B cell (primary cell): ENCODE data around the gene HTR4. TPM values are rescaled to one million over a fixed set of nuclear protein-coding genes. Genes with fewer than 3 reads are reported as not detected.

ENCODE experiments used
- ATAC-seq: fragments of 200-7000 bp; cut with Tn5 transposase; one replicate; pipeline ENCODE4 v1.10.0; 2021; ENCODE audit warnings: low read depth, mild to moderate bottlenecking, moderate number of reproducible peaks, moderate library complexity
- CTCF ChIA-PET: fragments of 350-600 bp; sonication (Branson Sonifier 250); formaldehyde crosslinking; loops from one replicate; lab custom pipeline; 2021; ENCODE audit warnings: antibody characterized with exemption, inconsistent platforms; lab: Charles Lee
- POLR2A ChIA-PET: fragments of 350-600 bp; sonication (Branson Sonifier 250); formaldehyde crosslinking; loops from one replicate; lab custom pipeline; 2021; ENCODE audit warnings: antibody characterized with exemption; lab: Charles Lee
- DNase-seq: peaks from one replicate; pipeline ENCODE4 v3.0.0; 2013
- H2AFZ ChIP-seq: 2 replicates; pipeline ENCODE4 v1.6.1; 2012; ENCODE audit warnings: mild to moderate bottlenecking, low read depth, low read length; ENCODE audit not compliant: insufficient read depth, poor library complexity, severe bottlenecking
- H3K27ac ChIP-seq, 2 donors: 1 replicate in 1 of 2; 2 replicates in 1 of 2; pipeline ENCODE4 v1.5.1; 2012 to 2013; ENCODE audit warnings: low read length in 2 of 2, mild to moderate bottlenecking in 2 of 2, moderate library complexity in 1 of 2
- H3K27me3 ChIP-seq, 4 experiments: fragments of 200-600 bp in 1 of 4; sonication (generic) in 1 of 4; replicated peaks in 1 of 4; 1 replicate in 2 of 4; 2 replicates in 2 of 4; pipeline versions ENCODE4 v1.6.1 to v1.7.0; 2013 to 2016; ENCODE audit warnings: low read length in 3 of 4, mild to moderate bottlenecking in 2 of 4, mixed read lengths in 1 of 4, moderate library complexity in 1 of 4; ENCODE audit not compliant: insufficient read depth in 4 of 4, control insufficient read depth in 3 of 4; ENCODE audit errors: control extremely low read depth in 1 of 4
- H3K36me3 ChIP-seq, 2 experiments: replicated peaks in 1 of 2; 1 replicate in 1 of 2; 2 replicates in 1 of 2; pipeline versions ENCODE4 v1.6.1 to v1.7.1; 2013; ENCODE audit warnings: low read length in 1 of 2; ENCODE audit not compliant: insufficient read depth in 2 of 2, control insufficient read depth in 1 of 2; ENCODE audit errors: control extremely low read depth in 1 of 2, extremely low read depth in 1 of 2
- H3K4me1 ChIP-seq, 2 donors: fragments of 200-600 bp in 1 of 2; sonication (generic) in 1 of 2; 1 replicate in 1 of 2; 2 replicates in 1 of 2; pipeline versions ENCODE4 v1.5.1 to v1.6.1; 2013 to 2017; ENCODE audit warnings: low read length in 2 of 2; ENCODE audit not compliant: control insufficient read depth in 2 of 2, insufficient read depth in 2 of 2
- H3K4me2 ChIP-seq: replicated peaks from 2 replicates; pipeline ENCODE3; 2012; ENCODE audit warnings: mild to moderate bottlenecking, low read depth, low read length; ENCODE audit not compliant: poor library complexity, severe bottlenecking
- H3K4me3 ChIP-seq, 5 experiments: fragments of 200-600 bp in 1 of 5; sonication (generic) in 1 of 5; 1 replicate in 3 of 5; 2 replicates in 2 of 5; pipeline versions ENCODE4 v1.5.1 to v1.7.0; 2011 to 2016; ENCODE audit warnings: low read length in 4 of 5, mild to moderate bottlenecking in 4 of 5, low read depth in 2 of 5, control low read depth in 1 of 5, moderate library complexity in 1 of 5; ENCODE audit not compliant: insufficient read depth in 1 of 5; ENCODE audit errors: control extremely low read depth in 1 of 5, extremely low read depth in 1 of 5
- H3K79me2 ChIP-seq: fragments of 200-600 bp; sonication (generic); one replicate; pipeline ENCODE4 v1.6.0; 2016; ENCODE audit warnings: low read length; ENCODE audit not compliant: control insufficient read depth, insufficient read depth
- H3K9ac ChIP-seq: fragments of 200-600 bp; sonication (generic); 2 replicates; pipeline ENCODE4 v1.6.1; 2017; ENCODE audit warnings: mild to moderate bottlenecking, low read length, moderate library complexity
- H3K9me3 ChIP-seq, 3 donors: one replicate each; pipeline versions ENCODE4 v1.6.1 to v1.7.1; 2013; ENCODE audit warnings: low read length in 2 of 3; ENCODE audit not compliant: control insufficient read depth in 2 of 3, insufficient read depth in 1 of 3; ENCODE audit errors: control extremely low read depth in 1 of 3
- H4K20me1 ChIP-seq: 2 replicates; pipeline ENCODE4 v1.6.0; 2012; ENCODE audit warnings: mild to moderate bottlenecking, low read length; ENCODE audit not compliant: insufficient read depth, control insufficient read depth, poor library complexity, severe bottlenecking
- H3K27ac Mint-ChIP-seq: one replicate; pipeline ENCODE4 v1.8.0; 2021; ENCODE audit warnings: mixed read lengths
- H3K27me3 Mint-ChIP-seq: one replicate; pipeline ENCODE4 v1.8.0; 2021; ENCODE audit warnings: mixed read lengths
- H3K4me1 Mint-ChIP-seq: one replicate; pipeline ENCODE4 v1.8.0; 2021; ENCODE audit warnings: mixed read lengths
- H3K4me3 Mint-ChIP-seq: one replicate; pipeline ENCODE4 v1.8.0; 2021; ENCODE audit warnings: mixed read lengths
- H3K9me3 Mint-ChIP-seq: one replicate; pipeline ENCODE4 v1.8.0; 2022; ENCODE audit warnings: mixed read lengths; ENCODE audit not compliant: insufficient read depth
- CTCF ChIP-seq: fragments of 200-600 bp; IDR thresholded peaks from one replicate; pipeline ENCODE4 v1.8.0; 2022; ENCODE audit warnings: antibody characterized with exemption, mild to moderate bottlenecking
- EZH2 ChIP-seq: IDR thresholded peaks from 2 replicates; pipeline ENCODE4 v1.6.1; 2012; ENCODE audit warnings: borderline replicate concordance, low read depth, mild to moderate bottlenecking, moderate library complexity, low read length; ENCODE audit not compliant: insufficient read depth, poor library complexity, severe bottlenecking
- WGBS: methylation state at CpG from one replicate; pipeline ENCODE4 v1.1.5; 2013; ENCODE audit warnings: missing lambda C conversion rate; ENCODE audit not compliant: insufficient coverage; 5-methylcytosine and 5-hydroxymethylcytosine counted together
- intact Hi-C: fragments of 100-400 bp; cut with micrococcal nuclease; formaldehyde crosslinking; loops from one replicate; pipeline ENCODE4 v1.10.0; 2022
- polyA plus RNA-seq: library from polyadenylated mRNA; depleted of rRNA; stranded (reverse); fragments of >200 nt; gene quantifications from 2 replicates; pipeline ENCODE4 v1.2.3, GENCODE V29; 2012
- total RNA-seq, 2 donors: library from RNA; stranded (reverse); fragments of 120-200 nt in 1 of 2; gene quantifications; 1 replicate in 1 of 2; 2 replicates in 1 of 2; pipeline versions ENCODE4 v1.2.3 to v1.2.4, GENCODE V29; 2013 to 2022

Gene HTR4
- total and polyA plus RNA-seq, 2 donors (not counting 1 experiment from before 2014, with no cell fraction given), result not detected

GRCh38 chr5:148486456-148486855 lies 167.9 kb downstream of the HTR4 start:
- CTCF ChIA-PET, result no interaction called here
- intact Hi-C loops, result no loop called here
- Histone ChIP-seq H3K4me2 (no peak overlapping the region), H2AFZ (no peak overlapping the region), H3K4me3 (no peak overlapping the region), H3K9me3 (no peaks in the 10 kb centered on the region), H3K79me2 (no peaks in the 10 kb centered on the region), H3K27me3 (peaks cover 0 to 17% (median 10%) of the 10 kb centered on the region in 4 experiments), H3K36me3 (no peaks in the 10 kb centered on the region), H4K20me1 (no peaks in the 10 kb centered on the region), H3K27ac (no peak overlapping the region), H3K4me1 (peaks cover 0 to 5% of the 10 kb centered on the region in 2 donors), H3K9ac (no peak overlapping the region)
- ATAC-seq, result no peak
- no peak for DNase-seq
- Mint-ChIP-seq H3K4me3 (no peak overlapping the region), H3K27me3 (peaks cover 43% of the 10 kb centered on the region), H3K9me3 (no peaks in the 10 kb centered on the region), H3K27ac (no peak overlapping the region), H3K4me1 (peaks cover 3% of the 10 kb centered on the region)
- 80% methylated on average over 1 of the region's 3 CpGs for WGBS
- TF ChIP-seq EZH2, result no peak
- no peak for TF ChIP-seq CTCF
- POLR2A ChIA-PET, result no interaction called here

GRCh38 chr5:148484651-148485050 lies 169.7 kb downstream of the HTR4 start:
- POLR2A ChIA-PET, result no interaction called here
- no peak overlapping the region for H3K4me3 ChIP-seq
- no peak overlapping the region for H2AFZ ChIP-seq
- TF ChIP-seq CTCF (no peak), EZH2 (no peak)
- peaks cover 0 to 12% (median 10%) of the 10 kb centered on the region in 4 experiments for H3K27me3 ChIP-seq
- intact Hi-C loops, result no loop called here
- H3K4me1 ChIP-seq, result peaks cover 0 to 5% of the 10 kb centered on the region in 2 donors
- H3K27ac Mint-ChIP-seq, result no peak overlapping the region
- peaks cover 43% of the 10 kb centered on the region for H3K27me3 Mint-ChIP-seq
- no peaks in the 10 kb centered on the region for H3K9me3 Mint-ChIP-seq
- no peaks in the 10 kb centered on the region for H3K36me3 ChIP-seq
- peaks cover 3% of the 10 kb centered on the region for H3K4me1 Mint-ChIP-seq
- H3K4me3 Mint-ChIP-seq, result no peak overlapping the region
- no peak for ATAC-seq
- DNase-seq, result no peak
- H3K79me2 ChIP-seq, result no peaks in the 10 kb centered on the region
- H3K9me3 ChIP-seq, result no peaks in the 10 kb centered on the region
- no peaks in the 10 kb centered on the region for H4K20me1 ChIP-seq
- CTCF ChIA-PET, result no interaction called here
- H3K4me2 ChIP-seq, result no peak overlapping the region
- H3K27ac ChIP-seq, result no peak overlapping the region
- H3K9ac ChIP-seq, result no peak overlapping the region
